Subcutaneous adipose tissue (tissue), 4 donors: ENCODE results near the gene STAMBPL1. TPM values are rescaled to one million over a fixed set of nuclear protein-coding genes. Genes with fewer than 3 reads are reported as not detected.

ENCODE experiments used
- total RNA-seq, 4 donors: library from RNA; depleted of rRNA; stranded (reverse); fragments of >200 nt; gene quantifications; one replicate each; pipeline ENCODE4 v1.1.0, GENCODE V29; 2016
- TF ChIP-seq, protein P1 (sequence below): fragments of 450-650 bp; IDR thresholded peaks from one replicate; pipeline ENCODE4 v1.5.1; 2016; ENCODE audit warnings: low read depth, mild to moderate bottlenecking, control low read depth, antibody characterized with exemption, moderate library complexity

STAMBPL1 gene
- total RNA-seq, 4 donors from 2014 or later: 7.5 to 31.3 (median 14.8) TPM

DNA sequence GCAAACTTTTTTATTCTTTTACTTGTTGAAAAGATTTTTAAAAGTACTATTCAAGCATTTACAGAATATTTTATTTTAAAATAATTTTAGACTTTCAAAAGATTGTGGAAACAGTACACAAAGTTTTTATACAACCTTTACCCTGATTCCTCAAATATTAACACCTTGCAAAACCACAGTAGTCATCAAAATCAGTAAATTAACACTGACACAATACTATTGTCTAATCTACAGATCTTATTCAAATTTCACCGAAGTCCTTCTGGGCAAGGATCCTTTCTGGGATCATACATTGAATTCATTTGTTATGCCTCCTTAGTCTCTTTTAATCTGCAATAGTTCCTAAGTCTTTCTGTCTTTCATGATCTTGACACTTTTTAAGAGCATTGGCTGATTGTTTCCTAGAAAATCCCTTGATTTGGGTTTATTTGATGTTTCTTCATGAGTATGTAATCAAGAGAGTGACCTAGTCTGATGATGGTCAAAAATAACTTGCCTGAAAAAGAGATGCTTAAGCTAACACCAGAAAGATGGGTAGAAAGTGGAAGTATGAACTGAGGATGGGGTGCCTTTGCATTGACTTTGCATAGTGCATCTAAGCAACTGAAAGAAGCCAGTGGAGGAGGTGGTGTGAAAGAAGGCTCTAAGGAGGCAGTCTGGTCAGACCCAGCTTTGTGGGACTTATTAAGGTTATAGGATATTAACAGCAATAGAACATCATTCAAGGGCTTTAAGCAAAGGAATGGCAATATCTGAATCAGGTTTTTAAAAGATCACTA, 9.7 kb downstream of the STAMBPL1 start:
- TF ChIP-seq, protein P1, sequence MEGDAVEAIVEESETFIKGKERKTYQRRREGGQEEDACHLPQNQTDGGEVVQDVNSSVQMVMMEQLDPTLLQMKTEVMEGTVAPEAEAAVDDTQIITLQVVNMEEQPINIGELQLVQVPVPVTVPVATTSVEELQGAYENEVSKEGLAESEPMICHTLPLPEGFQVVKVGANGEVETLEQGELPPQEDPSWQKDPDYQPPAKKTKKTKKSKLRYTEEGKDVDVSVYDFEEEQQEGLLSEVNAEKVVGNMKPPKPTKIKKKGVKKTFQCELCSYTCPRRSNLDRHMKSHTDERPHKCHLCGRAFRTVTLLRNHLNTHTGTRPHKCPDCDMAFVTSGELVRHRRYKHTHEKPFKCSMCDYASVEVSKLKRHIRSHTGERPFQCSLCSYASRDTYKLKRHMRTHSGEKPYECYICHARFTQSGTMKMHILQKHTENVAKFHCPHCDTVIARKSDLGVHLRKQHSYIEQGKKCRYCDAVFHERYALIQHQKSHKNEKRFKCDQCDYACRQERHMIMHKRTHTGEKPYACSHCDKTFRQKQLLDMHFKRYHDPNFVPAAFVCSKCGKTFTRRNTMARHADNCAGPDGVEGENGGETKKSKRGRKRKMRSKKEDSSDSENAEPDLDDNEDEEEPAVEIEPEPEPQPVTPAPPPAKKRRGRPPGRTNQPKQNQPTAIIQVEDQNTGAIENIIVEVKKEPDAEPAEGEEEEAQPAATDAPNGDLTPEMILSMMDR: no peak

- TF ChIP-seq, protein P1: no peak
Measured at GRCh38 chr10:88890681-88891381, 10.8 kb downstream of the STAMBPL1 start.

DNA sequence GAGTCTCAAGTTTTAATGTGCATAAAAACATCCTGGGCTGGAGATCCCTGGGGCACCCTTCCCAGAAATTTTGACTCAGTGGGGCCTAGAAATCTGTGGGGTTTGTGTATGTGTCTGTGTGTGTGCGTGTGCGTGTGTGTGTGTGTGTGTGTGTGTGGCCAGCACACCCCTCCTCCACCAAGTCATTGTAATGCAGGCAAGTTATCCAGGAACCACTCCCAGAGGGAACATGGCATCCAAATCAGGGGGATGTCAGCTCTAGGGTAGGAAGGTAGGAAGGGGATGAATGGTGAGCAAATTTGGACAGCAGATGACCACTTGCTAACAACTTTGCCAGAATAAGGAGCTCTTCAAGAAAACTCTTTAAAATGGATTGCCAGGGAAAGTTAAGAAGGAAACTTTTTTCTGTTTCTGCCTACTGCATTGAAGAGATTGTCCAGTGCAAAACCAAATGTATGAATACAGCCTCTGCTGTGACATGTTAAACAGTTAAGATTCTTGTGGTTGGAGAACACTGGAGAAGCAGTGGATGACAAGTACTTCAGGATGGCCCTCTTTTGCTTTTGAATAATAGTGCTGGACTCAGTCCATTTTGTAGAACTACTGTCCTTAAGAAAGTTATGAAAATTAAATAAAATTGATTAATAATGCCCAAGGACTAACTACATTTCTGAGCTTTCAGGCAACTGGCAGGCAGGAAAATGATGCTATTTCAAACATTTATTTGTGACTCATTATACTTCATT, 12.3 kb downstream of the STAMBPL1 start:
- TF ChIP-seq, protein P1: no peak

DNA sequence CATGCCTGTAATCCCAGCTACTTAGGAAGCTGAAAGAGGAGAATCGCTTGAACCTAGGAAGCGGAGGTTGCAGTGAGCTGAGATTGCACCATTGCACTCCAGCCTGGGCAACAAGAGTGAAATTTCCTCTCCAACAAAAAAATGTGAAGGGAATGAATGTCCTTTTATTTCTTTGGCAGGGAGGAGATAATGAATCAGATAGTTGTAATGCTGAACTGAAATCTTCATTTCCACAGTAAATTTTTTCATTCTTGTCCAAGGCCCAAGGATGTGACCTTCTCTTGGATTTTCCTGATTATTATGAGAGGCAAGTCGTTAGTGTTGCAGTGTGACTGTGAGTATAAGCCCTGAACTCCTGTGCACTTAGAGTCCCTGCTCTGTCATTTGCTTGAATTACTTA, 13.6 kb downstream of the STAMBPL1 start:
- TF ChIP-seq, protein P1: no peak

GRCh38 chr10:88895250-88895649, 15.2 kb downstream of the STAMBPL1 start:
- TF ChIP-seq, protein P1: no peak

DNA sequence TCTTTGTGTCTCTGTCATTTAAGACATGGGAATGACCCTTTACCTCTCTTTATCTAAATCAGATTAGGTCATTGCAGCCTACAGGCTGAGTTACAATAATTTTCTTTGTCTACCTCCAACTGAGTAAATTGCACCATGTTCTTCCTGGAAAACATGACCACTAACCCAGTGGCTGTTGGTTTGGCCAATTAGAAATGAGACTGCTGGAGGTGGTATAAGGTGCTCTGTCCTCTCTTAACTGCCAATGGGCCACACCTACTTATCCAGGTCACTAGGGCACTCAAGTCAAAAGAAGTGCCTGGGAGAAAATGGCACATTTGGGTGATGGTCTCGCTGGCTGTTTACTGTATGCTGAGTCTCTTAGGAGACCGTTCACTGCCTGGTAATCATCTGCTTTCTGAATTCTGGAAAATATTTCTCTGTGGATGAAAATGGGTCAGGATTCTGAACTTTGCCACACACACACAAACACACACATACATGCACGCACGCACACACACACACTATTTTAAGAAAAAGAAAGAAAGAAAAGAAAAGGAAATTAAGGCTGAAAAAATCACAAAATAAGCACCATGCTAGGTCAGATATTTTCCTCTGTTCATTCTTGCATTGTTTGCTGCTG, 16.4 kb downstream of the STAMBPL1 start:
- TF ChIP-seq, protein P1: no peak
